ENCODE data around the gene NSD1.

Gene NSD1

GRCh38 chr5:177133096-177133852 is at the start of gene NSD1:
NSD1 (plus strand) TSS chr5:177133773; CDS start chr5:177135104, 1,331 bp downstream.
- DNase-seq (ENCODE audit: low spot score in 2 of 2) (peak; percentile 80 to 89), ATAC-seq (replicated peaks; ENCODE audit: extremely low read depth, poor library complexity, severe bottlenecking) (peak; percentile 83)
- H3K27ac Mint-ChIP-seq (ENCODE audit: low read depth) = peak within 1 kb of the TSS; percentile 43
- H3K27me3 Mint-ChIP-seq = no peaks in the 10 kb centered on the region
- H3K4me1 Mint-ChIP-seq = peaks cover 42% of the 10 kb centered on the region
- H3K4me3 Mint-ChIP-seq = peak within 1 kb of the TSS; percentile 78
- H3K9me3 Mint-ChIP-seq = no peaks in the 10 kb centered on the region
- H3K36me3 Mint-ChIP-seq (ENCODE audit: insufficient read depth) = peaks cover 39% of the 10 kb centered on the region

GRCh38 chr5:177084175-177084574 is 49.4 kb upstream of the NSD1 start:
- Mint-ChIP-seq H3K27me3 (peaks cover 38% of the 10 kb centered on the region), H3K4me3 (no peak overlapping the region), H3K4me1 (peaks cover 13% of the 10 kb centered on the region), H3K36me3 (ENCODE audit: insufficient read depth) (peaks cover 4% of the 10 kb centered on the region), H3K27ac (ENCODE audit: low read depth) (no peak overlapping the region), H3K9me3 (no peaks in the 10 kb centered on the region)
- ATAC-seq (replicated peaks; ENCODE audit: extremely low read depth, poor library complexity, severe bottlenecking) (no peak), DNase-seq (ENCODE audit: low spot score in 2 of 2) (no peak)

- Mint-ChIP-seq H3K4me3 (peak overlapping the region; percentile 72), H3K4me1 (peaks cover 13% of the 10 kb centered on the region), H3K27me3 (peaks cover 38% of the 10 kb centered on the region), H3K36me3 (ENCODE audit: insufficient read depth) (peaks cover 4% of the 10 kb centered on the region), H3K9me3 (no peaks in the 10 kb centered on the region), H3K27ac (ENCODE audit: low read depth) (no peak overlapping the region)
- DNase-seq (ENCODE audit: low spot score in 2 of 2) (no peak), ATAC-seq (replicated peaks; ENCODE audit: extremely low read depth, poor library complexity, severe bottlenecking) (no peak)
Observed at GRCh38 chr5:177085985-177086653, 47.5 kb upstream of the NSD1 start.

GRCh38 chr5:177086654-177087397 is 46.7 kb upstream of the NSD1 start, which contains the start of gene FGFR4:
FGFR4 (plus strand) TSS chr5:177086915; CDS start chr5:177089603, 2,688 bp downstream.
- no peak within 1 kb of the TSS for H3K27ac Mint-ChIP-seq (ENCODE audit: low read depth)
- peak within 1 kb of the TSS; percentile 72 for H3K4me3 Mint-ChIP-seq
- ATAC-seq (replicated peaks; ENCODE audit: extremely low read depth, poor library complexity, severe bottlenecking) (peak; percentile 83), DNase-seq (ENCODE audit: low spot score in 2 of 2) (peak; percentile 51 to 56)
- peaks cover 4% of the 10 kb centered on the region for H3K36me3 Mint-ChIP-seq (ENCODE audit: insufficient read depth)
- peaks cover 38% of the 10 kb centered on the region for H3K27me3 Mint-ChIP-seq
- no peaks in the 10 kb centered on the region for H3K9me3 Mint-ChIP-seq
- H3K4me1 Mint-ChIP-seq = peaks cover 13% of the 10 kb centered on the region

- peak overlapping the region; percentile 16 for H3K4me3 Mint-ChIP-seq
- peaks cover 36% of the 10 kb centered on the region for H3K27me3 Mint-ChIP-seq
- peaks cover 6% of the 10 kb centered on the region for H3K36me3 Mint-ChIP-seq (ENCODE audit: insufficient read depth)
- ATAC-seq (replicated peaks; ENCODE audit: extremely low read depth, poor library complexity, severe bottlenecking) (no peak), DNase-seq (ENCODE audit: low spot score in 2 of 2) (no peak)
- no peaks in the 10 kb centered on the region for H3K9me3 Mint-ChIP-seq
- no peak overlapping the region for H3K27ac Mint-ChIP-seq (ENCODE audit: low read depth)
- peaks cover 13% of the 10 kb centered on the region for H3K4me1 Mint-ChIP-seq
Observed at GRCh38 chr5:177087398-177088005, 46.1 kb upstream of the NSD1 start.

- Mint-ChIP-seq H3K36me3 (ENCODE audit: insufficient read depth) (peaks cover 6% of the 10 kb centered on the region), H3K4me1 (peaks cover 13% of the 10 kb centered on the region), H3K27me3 (peaks cover 20% of the 10 kb centered on the region), H3K4me3 (no peak overlapping the region), H3K9me3 (no peaks in the 10 kb centered on the region), H3K27ac (ENCODE audit: low read depth) (no peak overlapping the region)
- no peak for ATAC-seq (replicated peaks; ENCODE audit: extremely low read depth, poor library complexity, severe bottlenecking)
- no peak for DNase-seq (ENCODE audit: low spot score in 2 of 2)
Observed at GRCh38 chr5:177089127-177089526, 44.4 kb upstream of the NSD1 start.

GRCh38 chr5:177089825-177090641 is 43.5 kb upstream of the NSD1 start:
- no peak for ATAC-seq (replicated peaks; ENCODE audit: extremely low read depth, poor library complexity, severe bottlenecking)
- Mint-ChIP-seq H3K9me3 (no peaks in the 10 kb centered on the region), H3K27ac (ENCODE audit: low read depth) (no peak overlapping the region), H3K36me3 (ENCODE audit: insufficient read depth) (peaks cover 7% of the 10 kb centered on the region), H3K4me3 (no peak overlapping the region), H3K27me3 (peaks cover 23% of the 10 kb centered on the region), H3K4me1 (peaks cover 13% of the 10 kb centered on the region)
- DNase-seq (ENCODE audit: low spot score in 2 of 2) = no peak

GRCh38 chr5:177090813-177091212 is 42.8 kb upstream of the NSD1 start:
- Mint-ChIP-seq H3K9me3 (no peaks in the 10 kb centered on the region), H3K36me3 (ENCODE audit: insufficient read depth) (peaks cover 7% of the 10 kb centered on the region), H3K4me1 (peaks cover 12% of the 10 kb centered on the region), H3K27ac (ENCODE audit: low read depth) (no peak overlapping the region), H3K27me3 (peaks cover 24% of the 10 kb centered on the region), H3K4me3 (no peak overlapping the region)
- no peak for ATAC-seq (replicated peaks; ENCODE audit: extremely low read depth, poor library complexity, severe bottlenecking)
- DNase-seq (ENCODE audit: low spot score in 2 of 2) = no peak

- Mint-ChIP-seq H3K36me3 (ENCODE audit: insufficient read depth) (peaks cover 7% of the 10 kb centered on the region), H3K9me3 (no peaks in the 10 kb centered on the region), H3K4me3 (no peak overlapping the region), H3K27me3 (peaks cover 24% of the 10 kb centered on the region), H3K27ac (ENCODE audit: low read depth) (no peak overlapping the region), H3K4me1 (peaks cover 8% of the 10 kb centered on the region)
- DNase-seq (ENCODE audit: low spot score in 2 of 2) (no peak), ATAC-seq (replicated peaks; ENCODE audit: extremely low read depth, poor library complexity, severe bottlenecking) (no peak)
Observed at GRCh38 chr5:177091232-177091631, 42.3 kb upstream of the NSD1 start.

GRCh38 chr5:177092178-177093081 is 41.1 kb upstream of the NSD1 start:
- Mint-ChIP-seq H3K4me1 (peaks cover 4% of the 10 kb centered on the region), H3K36me3 (ENCODE audit: insufficient read depth) (peaks cover 7% of the 10 kb centered on the region), H3K27me3 (peaks cover 21% of the 10 kb centered on the region), H3K9me3 (no peaks in the 10 kb centered on the region), H3K27ac (ENCODE audit: low read depth) (no peak overlapping the region), H3K4me3 (no peak overlapping the region)
- ATAC-seq (replicated peaks; ENCODE audit: extremely low read depth, poor library complexity, severe bottlenecking) (no peak), DNase-seq (ENCODE audit: low spot score in 2 of 2) (no peak)

GRCh38 chr5:177093082-177093712 is 40.4 kb upstream of the NSD1 start:
- peaks cover 7% of the 10 kb centered on the region for H3K36me3 Mint-ChIP-seq (ENCODE audit: insufficient read depth)
- no peaks in the 10 kb centered on the region for H3K9me3 Mint-ChIP-seq
- H3K27me3 Mint-ChIP-seq = peaks cover 14% of the 10 kb centered on the region
- DNase-seq (ENCODE audit: low spot score in 2 of 2) (no peak), ATAC-seq (replicated peaks; ENCODE audit: extremely low read depth, poor library complexity, severe bottlenecking) (no peak)
- H3K4me1 Mint-ChIP-seq = no peaks in the 10 kb centered on the region
- H3K4me3 Mint-ChIP-seq = no peak overlapping the region
- H3K27ac Mint-ChIP-seq (ENCODE audit: low read depth) = no peak overlapping the region
